Caco-2 (cell line): ENCODE results near the gene BCR. TPM values are rescaled to one million over a fixed set of nuclear protein-coding genes. Genes with fewer than 3 reads are reported as not detected.
A peak's percentile ranks its signal among the peaks of the same experiment; 100 is the strongest.

Source experiments
- BruUV-seq: library from RNA; stranded (reverse); fragments of 400-500 nt; replicated peaks from 2 replicates; lab custom pipeline; 2021; lab: Mats Ljungman, UMichigan
- CTCF ChIA-PET: fragments of 300-600 bp; sonication (Branson Sonifier 250); formaldehyde crosslinking; loops from one replicate; lab custom pipeline; 2022; ENCODE audit warnings: antibody characterized with exemption; lab: Charles Lee
- POLR2A ChIA-PET: fragments of 300-600 bp; sonication (Branson Sonifier 250); formaldehyde crosslinking; loops from one replicate; lab custom pipeline; 2022; ENCODE audit warnings: antibody characterized with exemption; lab: Charles Lee
- DNase-seq, 2 experiments: peaks; one replicate each; pipeline versions ENCODE4 v3.0.0 to v3.0.0-alpha.2; 2020 to 2022
- H3K27me3 ChIP-seq: replicated peaks from 2 replicates; pipeline ENCODE4 v1.6.0; 2011; ENCODE audit warnings: low read length; ENCODE audit not compliant: control insufficient read depth, insufficient read depth
- H3K36me3 ChIP-seq: 2 replicates; pipeline ENCODE4 v1.5.1; 2011; ENCODE audit warnings: low read length; ENCODE audit not compliant: control insufficient read depth, insufficient read depth
- H3K4me1 ChIP-seq: fragments of 250-450 bp; sonication (Bioruptor Pico); 2 replicates; pipeline ENCODE4 v1.5.1; 2020; ENCODE audit warnings: mild to moderate bottlenecking
- H3K4me3 ChIP-seq: 2 replicates; pipeline ENCODE4 v1.5.1; 2011; ENCODE audit warnings: low read depth, mild to moderate bottlenecking, control low read depth, low read length
- H3K9me3 ChIP-seq: fragments of 250-450 bp; sonication (Bioruptor Pico); 2 replicates; pipeline ENCODE4 v1.5.1; 2020; ENCODE audit warnings: mild to moderate bottlenecking, moderate library complexity
- H3K27ac Mint-ChIP-seq: one replicate; pipeline ENCODE4 v1.8.0; 2022; ENCODE audit warnings: mixed read lengths; ENCODE audit not compliant: unreplicated experiment
- H3K27me3 Mint-ChIP-seq: one replicate; pipeline ENCODE4 v1.8.0; 2022; ENCODE audit warnings: mixed read lengths; ENCODE audit not compliant: insufficient read depth, unreplicated experiment
- H3K36me3 Mint-ChIP-seq: one replicate; pipeline ENCODE4 v1.8.0; 2022; ENCODE audit warnings: mild to moderate bottlenecking, mixed read lengths; ENCODE audit not compliant: insufficient read depth, unreplicated experiment
- H3K4me1 Mint-ChIP-seq: one replicate; pipeline ENCODE4 v1.8.0; 2022; ENCODE audit warnings: low read depth, mixed read lengths; ENCODE audit not compliant: unreplicated experiment
- H3K4me3 Mint-ChIP-seq: one replicate; pipeline ENCODE4 v1.8.0; 2022; ENCODE audit warnings: mild to moderate bottlenecking, moderate library complexity, mixed read lengths; ENCODE audit not compliant: unreplicated experiment
- H3K9me3 Mint-ChIP-seq: one replicate; pipeline ENCODE4 v1.8.0; 2022; ENCODE audit warnings: mixed read lengths; ENCODE audit not compliant: unreplicated experiment
- CTCF ChIP-seq, 2 experiments: fragments of 200-600 bp in 1 of 2; IDR thresholded peaks; 1 replicate in 1 of 2; 2 replicates in 1 of 2; pipeline versions ENCODE4 v1.5.1 to v1.8.0; 2011 to 2022; ENCODE audit warnings: antibody characterized with exemption in 1 of 2, control low read depth in 1 of 2, inconsistent platforms in 1 of 2, low read depth in 1 of 2, low read length in 1 of 2, mild to moderate bottlenecking in 1 of 2, moderate library complexity in 1 of 2; ENCODE audit not compliant: insufficient read depth in 1 of 2, severe bottlenecking in 1 of 2, unreplicated experiment in 1 of 2
- intact Hi-C: fragments of 100-400 bp; cut with micrococcal nuclease; formaldehyde crosslinking; loops from one replicate; pipeline ENCODE4 v1.10.0; 2022; ENCODE audit not compliant: unreplicated experiment
- total RNA-seq: library from RNA; stranded (reverse); gene quantifications from 2 replicates; pipeline ENCODE4 v1.2.3, GENCODE V29; 2022

Gene BCR
- total RNA-seq, 1 experiment from 2014 or later: 87.4 TPM

DNA sequence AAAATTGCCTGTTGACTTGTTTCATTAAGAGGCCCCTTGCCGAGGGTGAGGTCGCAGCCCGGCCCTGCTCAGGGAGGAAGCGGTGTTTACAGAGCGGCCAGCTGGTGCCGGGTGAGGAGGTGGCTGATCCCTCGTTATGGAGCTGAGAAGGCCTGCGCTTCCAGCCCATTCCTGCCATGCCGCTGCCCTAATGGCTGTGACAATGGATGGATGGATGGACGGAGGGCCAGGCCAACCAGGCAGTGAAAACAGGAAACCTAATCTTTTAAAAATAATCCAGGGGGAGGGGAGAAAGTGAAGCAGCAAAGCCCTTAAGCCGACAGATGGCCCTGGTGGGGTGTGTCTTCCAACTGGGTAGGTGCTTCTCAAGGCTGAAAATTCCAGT is 38.5 kb downstream of the BCR start:
- no peak for DNase-seq
- H3K4me1 ChIP-seq: peaks cover 44% of the 10 kb centered on the region
- H3K36me3 ChIP-seq: no peaks in the 10 kb centered on the region
- CTCF ChIA-PET: interaction anchor here (2.3 kb wide), 1 partner anchor 63 kb away, joined by 7 read pairs; no protein-coding TSS in a partner anchor
- H3K27me3 ChIP-seq: no peaks in the 10 kb centered on the region
- Mint-ChIP-seq H3K27me3 (no peaks in the 10 kb centered on the region), H3K4me1 (peaks cover 50% of the 10 kb centered on the region), H3K27ac (peak overlapping the region; percentile 53), H3K4me3 (no peak overlapping the region), H3K9me3 (no peaks in the 10 kb centered on the region), H3K36me3 (peaks cover 5% of the 10 kb centered on the region)
- BruUV-seq: no TSS peak
- TF ChIP-seq CTCF (IDR thresholded peaks at IDR 0.05; ENCODE audit: insufficient read depth in 1 of 2, low read depth in 1 of 2, low read length in 1 of 2, severe bottlenecking in 1 of 2, unreplicated experiment in 1 of 2): no peak
- no peak overlapping the region for H3K4me3 ChIP-seq
- no peaks in the 10 kb centered on the region for H3K9me3 ChIP-seq
- intact Hi-C loops: no loop called here
- POLR2A ChIA-PET: no interaction called here

DNA sequence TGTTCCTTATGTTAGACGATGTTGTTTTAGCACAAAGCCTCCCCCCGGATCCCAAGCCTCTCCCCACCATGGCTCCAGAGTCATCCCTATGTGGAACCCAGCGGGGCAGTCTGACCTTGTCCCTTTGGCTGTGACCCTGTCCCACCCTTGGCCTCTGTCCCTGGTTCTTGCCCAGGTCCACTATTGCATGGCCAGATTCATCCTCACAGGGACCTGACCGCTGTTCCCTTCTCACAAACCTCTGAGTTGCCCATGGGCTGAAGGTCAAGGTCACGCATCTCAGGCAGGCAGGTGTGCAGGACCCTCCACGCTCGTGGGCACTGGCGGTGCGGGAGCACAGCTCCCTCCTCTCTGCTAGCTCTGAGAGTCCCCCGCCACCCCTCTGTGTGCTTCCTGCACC is 39.0 kb downstream of the BCR start:
- ChIA-PET CTCF (interaction anchor here (2.3 kb wide), 1 partner anchor 62 kb away, joined by 7 read pairs; no protein-coding TSS in a partner anchor), POLR2A (no interaction called here)
- Mint-ChIP-seq H3K27me3 (no peaks in the 10 kb centered on the region), H3K9me3 (no peaks in the 10 kb centered on the region), H3K4me3 (no peak overlapping the region), H3K4me1 (peaks cover 55% of the 10 kb centered on the region), H3K27ac (peak overlapping the region; percentile 21), H3K36me3 (peaks cover 5% of the 10 kb centered on the region)
- H3K9me3 ChIP-seq: no peaks in the 10 kb centered on the region
- no peak for TF ChIP-seq CTCF (IDR thresholded peaks at IDR 0.05; ENCODE audit: insufficient read depth in 1 of 2, low read depth in 1 of 2, low read length in 1 of 2, severe bottlenecking in 1 of 2, unreplicated experiment in 1 of 2)
- DNase-seq: no peak
- intact Hi-C loops: no loop called here
- H3K4me1 ChIP-seq: peaks cover 49% of the 10 kb centered on the region
- no peaks in the 10 kb centered on the region for H3K36me3 ChIP-seq
- no TSS peak for BruUV-seq
- no peaks in the 10 kb centered on the region for H3K27me3 ChIP-seq
- H3K4me3 ChIP-seq: no peak overlapping the region

GRCh38 chr22:23219822-23220484 is 39.6 kb downstream of the BCR start:
- H3K27me3 Mint-ChIP-seq: no peaks in the 10 kb centered on the region
- no peak overlapping the region for H3K4me3 Mint-ChIP-seq
- H3K27me3 ChIP-seq: no peaks in the 10 kb centered on the region
- H3K9me3 ChIP-seq: no peaks in the 10 kb centered on the region
- no peak for DNase-seq
- H3K4me1 ChIP-seq: peaks cover 51% of the 10 kb centered on the region
- TF ChIP-seq CTCF (IDR thresholded peaks at IDR 0.05; ENCODE audit: insufficient read depth in 1 of 2, low read depth in 1 of 2, low read length in 1 of 2, severe bottlenecking in 1 of 2, unreplicated experiment in 1 of 2): no peak
- BruUV-seq: no TSS peak
- intact Hi-C loops: no loop called here
- no peak overlapping the region for H3K4me3 ChIP-seq
- CTCF ChIA-PET: interaction anchor here (2.3 kb wide), 1 partner anchor 62 kb away, joined by 7 read pairs; no protein-coding TSS in a partner anchor
- peaks cover 9% of the 10 kb centered on the region for H3K36me3 Mint-ChIP-seq
- H3K36me3 ChIP-seq: no peaks in the 10 kb centered on the region
- peaks cover 52% of the 10 kb centered on the region for H3K4me1 Mint-ChIP-seq
- H3K27ac Mint-ChIP-seq: peak overlapping the region; percentile 21
- no peaks in the 10 kb centered on the region for H3K9me3 Mint-ChIP-seq
- POLR2A ChIA-PET: no interaction called here
